ENCODE measurements around the gene RAPGEF6.

- TF ChIP-seq POLR2AphosphoS5 (IDR thresholded peaks at IDR 0.05): no peak
- no peak for TF ChIP-seq CTCF (IDR thresholded peaks at IDR 0.05; ENCODE audit: poor library complexity, severe bottlenecking)
- TF ChIP-seq RAD21 (conservative IDR thresholded peaks at IDR 0.05): no peak
- TF ChIP-seq EP300 (conservative IDR thresholded peaks at IDR 0.05; ENCODE audit: poor library complexity, severe bottlenecking): no peak
- no peak for TF ChIP-seq EZH2 (IDR thresholded peaks at IDR 0.05; ENCODE audit: borderline replicate concordance, insufficient read depth, low read length, poor library complexity, severe bottlenecking)
- no peak for TF ChIP-seq REST (IDR thresholded peaks at IDR 0.05; ENCODE audit: borderline replicate concordance)
- no peak for TF ChIP-seq SMC3 (conservative IDR thresholded peaks at IDR 0.05; ENCODE audit: poor library complexity)
These were observed 129.7 kb downstream of the RAPGEF6 start for GRCh38 chr5:131505237-131505908.

All from neural cell (in vitro differentiated cells).